Ishikawa (cell line): ENCODE data around the gene SPPL2C.

ENCODE experiments used
- CEBPB ChIP-seq: IDR thresholded peaks from 2 replicates; pipeline ENCODE4 v1.6.1; 2012
- CREB1 ChIP-seq: IDR thresholded peaks from 2 replicates; pipeline ENCODE4 v1.6.1; 2012; ENCODE audit warnings: low read depth
- EGR1 ChIP-seq: IDR thresholded peaks from 2 replicates; pipeline ENCODE4 v1.6.1; 2012
- EP300 ChIP-seq: IDR thresholded peaks from 2 replicates; pipeline ENCODE4 v1.6.1; 2012; ENCODE audit warnings: borderline replicate concordance
- FOXM1 ChIP-seq: IDR thresholded peaks from 2 replicates; pipeline ENCODE4 v1.6.1; 2012; ENCODE audit warnings: low read depth, borderline replicate concordance
- MAX ChIP-seq: IDR thresholded peaks from 2 replicates; pipeline ENCODE4 v1.6.1; 2012
- NFIC ChIP-seq: IDR thresholded peaks from 2 replicates; pipeline ENCODE4 v1.6.1; 2012
- RAD21 ChIP-seq: IDR thresholded peaks from 2 replicates; pipeline ENCODE4 v1.6.1; 2012; ENCODE audit warnings: low read depth
- TAF1 ChIP-seq: IDR thresholded peaks from 2 replicates; pipeline ENCODE4 v1.6.1; 2012; ENCODE audit warnings: low read depth, mild to moderate bottlenecking
- TCF12 ChIP-seq: IDR thresholded peaks from 2 replicates; pipeline ENCODE4 v1.6.1; 2012; ENCODE audit warnings: low read depth
- TEAD4 ChIP-seq: IDR thresholded peaks from 2 replicates; pipeline ENCODE4 v1.6.1; 2012
- USF1 ChIP-seq: IDR thresholded peaks from 2 replicates; pipeline ENCODE4 v1.6.1; 2012
- YY1 ChIP-seq: IDR thresholded peaks from 2 replicates; pipeline ENCODE4 v1.6.1; 2012; ENCODE audit warnings: low read depth
- ZBTB7A ChIP-seq: IDR thresholded peaks from 2 replicates; pipeline ENCODE4 v1.6.1; 2012; ENCODE audit warnings: low read depth
- TF ChIP-seq, protein P1 (sequence below): IDR thresholded peaks from 2 replicates; pipeline ENCODE4 v1.6.1; 2012; ENCODE audit warnings: low read depth, mild to moderate bottlenecking

SPPL2C gene

DNA sequence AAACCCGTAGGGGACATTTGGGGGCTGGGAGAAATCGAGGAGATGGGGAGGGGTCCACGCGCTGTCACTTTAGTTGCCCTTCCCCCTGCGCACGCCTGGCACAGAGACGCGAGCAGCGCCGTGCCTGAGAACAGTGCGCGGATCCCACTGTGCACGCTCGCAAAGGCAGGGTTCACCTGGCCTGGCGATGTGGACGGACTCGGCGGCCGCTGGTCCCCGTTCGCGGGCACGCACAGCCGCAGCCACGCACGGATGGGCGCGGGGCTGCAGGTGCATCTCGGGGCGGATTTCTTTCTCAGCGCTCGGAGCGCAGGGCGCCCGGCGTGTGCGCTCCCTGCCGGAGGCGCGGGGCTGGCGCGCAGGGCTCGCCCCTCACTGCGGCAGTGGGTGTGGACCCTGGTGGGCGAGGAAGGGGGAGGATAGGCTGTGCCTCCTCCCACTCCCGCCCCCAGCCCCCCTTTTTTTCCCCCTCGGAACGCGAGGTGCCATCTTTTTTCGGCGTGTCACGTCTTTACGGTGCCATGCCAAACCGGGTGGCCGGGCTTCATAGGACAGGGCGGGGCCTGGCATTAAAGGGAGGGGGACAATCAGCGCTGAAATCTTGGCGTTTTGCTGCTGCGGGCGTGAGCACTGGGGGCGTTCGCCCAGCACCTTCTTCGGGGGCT is 50.8 kb downstream of the SPPL2C start:
- no peak for TF ChIP-seq USF1
- TF ChIP-seq NFIC: no peak
- no peak for TF ChIP-seq EP300
- TF ChIP-seq CEBPB: no peak
- TF ChIP-seq, protein P1, sequence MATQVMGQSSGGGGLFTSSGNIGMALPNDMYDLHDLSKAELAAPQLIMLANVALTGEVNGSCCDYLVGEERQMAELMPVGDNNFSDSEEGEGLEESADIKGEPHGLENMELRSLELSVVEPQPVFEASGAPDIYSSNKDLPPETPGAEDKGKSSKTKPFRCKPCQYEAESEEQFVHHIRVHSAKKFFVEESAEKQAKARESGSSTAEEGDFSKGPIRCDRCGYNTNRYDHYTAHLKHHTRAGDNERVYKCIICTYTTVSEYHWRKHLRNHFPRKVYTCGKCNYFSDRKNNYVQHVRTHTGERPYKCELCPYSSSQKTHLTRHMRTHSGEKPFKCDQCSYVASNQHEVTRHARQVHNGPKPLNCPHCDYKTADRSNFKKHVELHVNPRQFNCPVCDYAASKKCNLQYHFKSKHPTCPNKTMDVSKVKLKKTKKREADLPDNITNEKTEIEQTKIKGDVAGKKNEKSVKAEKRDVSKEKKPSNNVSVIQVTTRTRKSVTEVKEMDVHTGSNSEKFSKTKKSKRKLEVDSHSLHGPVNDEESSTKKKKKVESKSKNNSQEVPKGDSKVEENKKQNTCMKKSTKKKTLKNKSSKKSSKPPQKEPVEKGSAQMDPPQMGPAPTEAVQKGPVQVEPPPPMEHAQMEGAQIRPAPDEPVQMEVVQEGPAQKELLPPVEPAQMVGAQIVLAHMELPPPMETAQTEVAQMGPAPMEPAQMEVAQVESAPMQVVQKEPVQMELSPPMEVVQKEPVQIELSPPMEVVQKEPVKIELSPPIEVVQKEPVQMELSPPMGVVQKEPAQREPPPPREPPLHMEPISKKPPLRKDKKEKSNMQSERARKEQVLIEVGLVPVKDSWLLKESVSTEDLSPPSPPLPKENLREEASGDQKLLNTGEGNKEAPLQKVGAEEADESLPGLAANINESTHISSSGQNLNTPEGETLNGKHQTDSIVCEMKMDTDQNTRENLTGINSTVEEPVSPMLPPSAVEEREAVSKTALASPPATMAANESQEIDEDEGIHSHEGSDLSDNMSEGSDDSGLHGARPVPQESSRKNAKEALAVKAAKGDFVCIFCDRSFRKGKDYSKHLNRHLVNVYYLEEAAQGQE: no peak
- TF ChIP-seq YY1: no peak; the same call in 1 of the 2 replicates

DNA sequence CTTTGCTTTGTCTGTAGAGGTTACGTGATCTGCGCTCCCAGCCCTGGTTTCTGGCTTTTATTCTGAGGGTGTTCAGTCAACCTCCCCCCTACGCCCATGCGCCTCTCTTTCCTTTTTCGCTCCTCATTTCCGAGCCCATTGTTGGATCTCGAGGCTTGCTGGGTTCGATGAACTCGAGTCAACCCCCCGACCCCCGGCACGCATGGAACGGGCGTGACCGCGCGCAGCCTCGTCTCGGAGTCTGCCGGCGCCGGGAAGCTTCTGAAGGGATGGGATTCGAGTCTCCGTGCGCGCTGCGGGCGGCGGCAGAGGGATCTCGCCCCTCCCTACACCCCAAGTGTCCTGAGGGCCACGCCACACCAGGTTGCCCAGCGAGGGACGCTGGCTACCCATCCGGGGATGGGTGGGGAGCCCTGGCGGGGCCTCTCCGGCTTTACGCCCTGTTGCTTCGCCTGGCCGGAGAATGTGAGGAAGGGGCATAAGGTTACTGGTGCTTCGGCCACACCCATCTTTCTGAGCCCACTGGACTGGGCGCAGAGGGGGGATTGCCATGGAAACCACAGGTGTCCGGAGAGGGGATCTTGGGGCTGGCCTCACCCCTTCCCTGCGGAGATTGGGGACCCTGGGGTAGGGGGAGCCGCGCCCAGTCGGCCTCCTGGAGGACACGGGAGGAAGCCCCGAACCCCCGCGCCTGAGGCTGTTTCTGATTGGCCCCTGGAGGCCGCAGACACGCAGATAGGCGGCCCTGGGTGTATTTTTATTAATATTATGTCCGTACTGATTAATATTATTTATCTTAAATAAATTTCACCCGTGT is 51.5 kb downstream of the SPPL2C start:
- no peak for TF ChIP-seq CEBPB
- TF ChIP-seq YY1: no peak; the same call in 1 of the 2 replicates
- no peak for TF ChIP-seq MAX
- no peak for TF ChIP-seq NFIC
- TF ChIP-seq EP300: no peak
- TF ChIP-seq RAD21: no peak
- no peak for TF ChIP-seq TEAD4
- TF ChIP-seq USF1: no peak
- TF ChIP-seq TCF12: no peak
- TF ChIP-seq, protein P1: no peak
- TF ChIP-seq FOXM1: no peak
- TF ChIP-seq TAF1: no peak
- TF ChIP-seq ZBTB7A: no peak
- TF ChIP-seq CREB1: no peak
- TF ChIP-seq EGR1: no peak
